Natural killer cell (primary cell): ENCODE results near the gene SORT1. TPM values are rescaled to one million over a fixed set of nuclear protein-coding genes. Genes with fewer than 3 reads are reported as not detected.
"Not testable (repeated sequence)": the region's sequence is repeated elsewhere in the genome, so short reads cannot be mapped to it uniquely, and the experiment has no call there.

ENCODE experiments used
- ATAC-seq, 3 donors: fragments of 150-1000 bp in 2 of 3; fragments of 200-7000 bp in 1 of 3; cut with Tn5 transposase; 1 replicate in 1 of 3; 2 replicates in 2 of 3; pipeline ENCODE4 v1.10.0; 2021; ENCODE audit warnings: mild to moderate bottlenecking in 2 of 3, moderate library complexity in 2 of 3
- DNase-seq, 2 donors: peaks; one replicate each; pipeline versions ENCODE4 v3.0.0 to v3.0.0-alpha.2; 2013 to 2021; ENCODE audit warnings: mixed read lengths in 1 of 2
- H3K27ac ChIP-seq: one replicate; pipeline ENCODE4 v1.5.1; 2013; ENCODE audit warnings: mild to moderate bottlenecking, low read length
- H3K27me3 ChIP-seq: one replicate; pipeline ENCODE4 v1.6.1; 2013; ENCODE audit warnings: low read length; ENCODE audit not compliant: control insufficient read depth, insufficient read depth
- H3K36me3 ChIP-seq: one replicate; pipeline ENCODE4 v1.6.1; 2013; ENCODE audit warnings: low read length; ENCODE audit not compliant: control insufficient read depth, insufficient read depth
- H3K4me1 ChIP-seq: one replicate; pipeline ENCODE4 v1.6.1; 2013; ENCODE audit warnings: low read length; ENCODE audit not compliant: control insufficient read depth, insufficient read depth
- H3K4me3 ChIP-seq: one replicate; pipeline ENCODE4 v1.5.1; 2013; ENCODE audit warnings: low read length
- H3K9me3 ChIP-seq: one replicate; pipeline ENCODE4 v1.6.1; 2013; ENCODE audit warnings: low read length; ENCODE audit not compliant: control insufficient read depth, insufficient read depth
- H3K27ac Mint-ChIP-seq, 2 donors: one replicate each; pipeline ENCODE4 v1.8.0; 2022; ENCODE audit warnings: mild to moderate bottlenecking in 2 of 2, mixed read lengths in 2 of 2, moderate library complexity in 1 of 2
- H3K27me3 Mint-ChIP-seq, 2 donors: one replicate each; pipeline ENCODE4 v1.8.0; 2022; ENCODE audit warnings: low read depth in 2 of 2, mixed read lengths in 2 of 2
- H3K36me3 Mint-ChIP-seq: one replicate; pipeline ENCODE4 v1.8.0; 2022; ENCODE audit warnings: mixed read lengths
- H3K4me1 Mint-ChIP-seq, 2 donors: one replicate each; pipeline ENCODE4 v1.8.0; 2022; ENCODE audit warnings: mixed read lengths in 2 of 2
- H3K4me3 Mint-ChIP-seq: one replicate; pipeline ENCODE4 v1.8.0; 2022; ENCODE audit warnings: mild to moderate bottlenecking, moderate library complexity, mixed read lengths
- H3K9me3 Mint-ChIP-seq, 2 donors: one replicate each; pipeline ENCODE4 v1.8.0; 2022; ENCODE audit warnings: mixed read lengths in 2 of 2
- CTCF ChIP-seq: fragments of 200-600 bp; IDR thresholded peaks from one replicate; pipeline ENCODE4 v1.8.0; 2022; ENCODE audit warnings: antibody characterized with exemption
- WGBS: methylation state at CpG from one replicate; pipeline ENCODE4 v1.1.7; 2013; ENCODE audit warnings: missing lambda C conversion rate; ENCODE audit not compliant: insufficient coverage; 5-methylcytosine and 5-hydroxymethylcytosine counted together
- intact Hi-C: fragments of 100-400 bp; cut with micrococcal nuclease; formaldehyde crosslinking; loops from one replicate; pipeline ENCODE4 v1.14.2; 2022
- total RNA-seq, 4 donors: library from RNA; stranded (reverse); fragments of 120-200 nt in 1 of 4; gene quantifications; one replicate each; pipeline versions ENCODE4 v1.2.3 to v1.2.4, GENCODE V29; 2013 to 2022

Gene SORT1
- total RNA-seq, 3 donors from 2014 or later (not counting 1 experiment from before 2014, with no cell fraction given) = 2.7 to 7.1 (median 3.7) TPM

GRCh38 chr1:109292364-109292763 lies 105.4 kb downstream of the SORT1 start:
- H3K9me3 ChIP-seq = no peaks in the 10 kb centered on the region
- H3K4me3 ChIP-seq = no peak overlapping the region
- H3K4me1 ChIP-seq = no peaks in the 10 kb centered on the region
- intact Hi-C loops = no loop called here
- no peaks in the 10 kb centered on the region for H3K27me3 ChIP-seq
- no peak for DNase-seq
- no peaks in the 10 kb centered on the region for H3K36me3 ChIP-seq
- no peaks in the 10 kb centered on the region for H3K4me1 Mint-ChIP-seq
- no peak for ATAC-seq
- no peaks in the 10 kb centered on the region for H3K9me3 Mint-ChIP-seq
- peaks cover 8 to 20% of the 10 kb centered on the region in 2 donors for H3K27me3 Mint-ChIP-seq
- H3K27ac Mint-ChIP-seq = no peak overlapping the region
- 90% methylated on average over 9 of the region's 9 CpGs for WGBS
- no peak for TF ChIP-seq CTCF
- no peaks in the 10 kb centered on the region for H3K36me3 Mint-ChIP-seq
- no peak overlapping the region for H3K4me3 Mint-ChIP-seq
- H3K27ac ChIP-seq = no peak overlapping the region

- H3K36me3 ChIP-seq = no peaks in the 10 kb centered on the region
- no peak for TF ChIP-seq CTCF
- Mint-ChIP-seq H3K4me1 (no peaks in the 10 kb centered on the region), H3K4me3 (no peak overlapping the region), H3K36me3 (no peaks in the 10 kb centered on the region), H3K27ac (no peak overlapping the region), H3K9me3 (no peaks in the 10 kb centered on the region), H3K27me3 (peaks cover 8 to 20% of the 10 kb centered on the region in 2 donors)
- intact Hi-C loops = no loop called here
- 71% methylated on average over 6 of the region's 6 CpGs for WGBS
- ATAC-seq (peak in 1 of 3 donors; percentile 46), DNase-seq (no peak)
- no peak overlapping the region for H3K27ac ChIP-seq
- no peak overlapping the region for H3K4me3 ChIP-seq
- no peaks in the 10 kb centered on the region for H3K9me3 ChIP-seq
- no peaks in the 10 kb centered on the region for H3K4me1 ChIP-seq
- no peaks in the 10 kb centered on the region for H3K27me3 ChIP-seq
These were observed 106.7 kb downstream of the SORT1 start for GRCh38 chr1:109290998-109291397.

- DNase-seq (no peak), ATAC-seq (no peak)
- Mint-ChIP-seq H3K27me3 (peaks cover 3 to 12% of the 10 kb centered on the region in 2 donors), H3K9me3 (no peaks in the 10 kb centered on the region), H3K4me1 (no peaks in the 10 kb centered on the region), H3K36me3 (no peaks in the 10 kb centered on the region), H3K27ac (no peak overlapping the region), H3K4me3 (no peak overlapping the region)
- Histone ChIP-seq H3K27ac (no peak overlapping the region), H3K27me3 (no peaks in the 10 kb centered on the region), H3K9me3 (no peaks in the 10 kb centered on the region), H3K4me3 (no peak overlapping the region), H3K4me1 (no peaks in the 10 kb centered on the region), H3K36me3 (no peaks in the 10 kb centered on the region)
- intact Hi-C loops = no loop called here
- WGBS = 90% methylated on average over 1 of the region's 1 CpG
- TF ChIP-seq CTCF = no peak
These were observed 107.6 kb downstream of the SORT1 start for GRCh38 chr1:109290137-109290536.

- H3K36me3 ChIP-seq, ATAC-seq, DNase-seq, H3K27me3 ChIP-seq, H3K27ac ChIP-seq, H3K4me3 Mint-ChIP-seq, H3K9me3 Mint-ChIP-seq, H3K9me3 ChIP-seq, H3K27me3 Mint-ChIP-seq, intact Hi-C loops, H3K4me3 ChIP-seq, H3K36me3 Mint-ChIP-seq, H3K27ac Mint-ChIP-seq: not testable (repeated sequence)
- H3K4me1 ChIP-seq = peaks cover 20% of the 10 kb centered on the region
- 92% methylated on average over 5 of the region's 5 CpGs for WGBS
- H3K4me1 Mint-ChIP-seq = peaks cover 21% of the 10 kb centered on the region in 2 donors
These were observed 111.0 kb downstream of the SORT1 start for GRCh38 chr1:109286762-109287161.
